NCI-H82 treated with DMSO at 0.1 percent for 48 hours (cell line): ENCODE measurements around the gene KRTAP12-1.
"Not testable (repeated sequence)": the region's sequence is repeated elsewhere in the genome, so short reads cannot be mapped to it uniquely, and the experiment has no call there.

Experiments used
- DNase-seq: peaks from one replicate; lab custom pipeline; 2025; ENCODE audit not compliant: unreplicated experiment; lab: John Stamatoyannopoulos, UW

KRTAP12-1 gene

GRCh38 chr21:44670642-44671432 lies 11.1 kb downstream of the KRTAP12-1 start:
- DNase-seq = no peak

GRCh38 chr21:44667612-44668011 lies 14.4 kb downstream of the KRTAP12-1 start:
- no peak for DNase-seq

- DNase-seq = no peak
Observed at GRCh38 chr21:44666401-44667320, 15.3 kb downstream of the KRTAP12-1 start, which contains the start of gene KRTAP12-2. KRTAP12-2 (minus strand) TSS chr21:44666927; CDS start chr21:44666886, 41 bp downstream.

GRCh38 chr21:44664691-44665090 lies 17.3 kb downstream of the KRTAP12-1 start:
- no peak for DNase-seq

GRCh38 chr21:44661567-44661966 lies 20.4 kb downstream of the KRTAP12-1 start:
- not testable (repeated sequence) for DNase-seq

GRCh38 chr21:44658913-44659595 lies 22.9 kb downstream of the KRTAP12-1 start:
- no peak for DNase-seq

GRCh38 chr21:44658541-44658910 lies 23.4 kb downstream of the KRTAP12-1 start:
- DNase-seq = no peak

- DNase-seq = no peak
Observed at GRCh38 chr21:44657635-44658540, 24.1 kb downstream of the KRTAP12-1 start, which contains the start of gene KRTAP12-3. KRTAP12-3 (plus strand) TSS chr21:44657932; CDS start chr21:44657980, 48 bp downstream.

- no peak for DNase-seq
Observed at GRCh38 chr21:44656868-44657267, 25.1 kb downstream of the KRTAP12-1 start.

- DNase-seq = no peak
Observed at GRCh38 chr21:44654576-44655175, 27.3 kb downstream of the KRTAP12-1 start, which contains the start of gene KRTAP12-4. KRTAP12-4 (minus strand) TSS chr21:44654659; CDS start chr21:44654614, 45 bp downstream.

- no peak for DNase-seq
Observed at GRCh38 chr21:44653656-44654575, 28.0 kb downstream of the KRTAP12-1 start.

- DNase-seq = no peak
Observed at GRCh38 chr21:44653123-44653522, 28.8 kb downstream of the KRTAP12-1 start.

GRCh38 chr21:44650973-44651675 lies 30.8 kb downstream of the KRTAP12-1 start:
- no peak for DNase-seq

- no peak for DNase-seq
Observed at GRCh38 chr21:44650265-44650972, 31.5 kb downstream of the KRTAP12-1 start.

GRCh38 chr21:44649521-44650100 lies 32.4 kb downstream of the KRTAP12-1 start:
- DNase-seq = no peak

GRCh38 chr21:44648557-44649311 lies 33.2 kb downstream of the KRTAP12-1 start:
- no peak for DNase-seq
